GM12878 (cell line): Measurements from ENCODE around the gene PGM5. TPM values are rescaled to one million over a fixed set of nuclear protein-coding genes. Genes with fewer than 3 reads are reported as not detected.

Source experiments
- ATAC-seq: fragments of 200-7000 bp; cut with Tn5 transposase; 3 replicates; pipeline ENCODE4 v1.9.1; 2020; ENCODE audit warnings: mild to moderate bottlenecking, moderate library complexity
- BruUV-seq: library from RNA; stranded (reverse); fragments of 400-500 nt; replicated peaks from 2 replicates; lab custom pipeline; 2021; lab: Mats Ljungman, UMichigan
- CTCF ChIA-PET: fragments of 300-600 bp; sonication (Branson Sonifier 250); formaldehyde crosslinking; extraction: SDS; loops from one replicate; lab custom pipeline; 2021; ENCODE audit warnings: inconsistent platforms; lab: Yijun Ruan, JAX
- POLR2A ChIA-PET: fragments of 350-600 bp; formaldehyde crosslinking; extraction: SDS; loops from one replicate; lab custom pipeline; 2021; ENCODE audit warnings: inconsistent platforms; lab: Charles Lee
- RAD21 ChIA-PET: fragments of 300-600 bp; sonication (Branson Sonifier 250); formaldehyde crosslinking; loops from one replicate; lab custom pipeline; 2023; ENCODE audit warnings: antibody characterized with exemption; ENCODE audit not compliant: unreplicated experiment; lab: Charles Lee
- SMC1A ChIA-PET: fragments of 300-600 bp; sonication (Branson Sonifier 250); formaldehyde crosslinking; loops from one replicate; lab custom pipeline; 2023; ENCODE audit not compliant: unreplicated experiment, uncharacterized antibody; lab: Charles Lee
- DNase-seq: peaks from one replicate; pipeline ENCODE4 v3.0.0-alpha.2; 2011; ENCODE audit warnings: low read depth, low spot score
- FAIRE-seq: peaks from 3 replicates; lab custom pipeline; 2011; peaks lifted over from hg19 to GRCh38; lab: Jason Lieb, UNC
- H2AFZ ChIP-seq: 2 replicates; pipeline ENCODE4 v1.6.0; 2011; ENCODE audit warnings: low read depth, low read length, control low read depth; ENCODE audit not compliant: control insufficient read depth
- H3K27ac ChIP-seq: 2 replicates; pipeline ENCODE4 v1.5.1; 2011; ENCODE audit warnings: control low read depth; ENCODE audit not compliant: control insufficient read depth, insufficient read depth
- H3K27me3 ChIP-seq, 2 experiments: replicated peaks in 1 of 2; 2 replicates each; pipeline versions ENCODE4 v1.6.0 to v1.6.1; 2011; ENCODE audit warnings: low read length in 1 of 2; ENCODE audit not compliant: control insufficient read depth in 2 of 2, insufficient read depth in 2 of 2
- H3K36me3 ChIP-seq, 2 experiments: 2 replicates each; pipeline ENCODE4 v1.5.1; 2011; ENCODE audit warnings: low read length in 1 of 2; ENCODE audit not compliant: control insufficient read depth in 2 of 2, insufficient read depth in 2 of 2
- H3K4me1 ChIP-seq: 2 replicates; pipeline ENCODE4 v1.6.1; 2011; ENCODE audit warnings: mild to moderate bottlenecking, low read length, moderate library complexity, mixed read lengths; ENCODE audit not compliant: control insufficient read depth, insufficient read depth
- H3K4me2 ChIP-seq: 2 replicates; pipeline ENCODE4 v1.6.0; 2011; ENCODE audit warnings: control low read depth; ENCODE audit not compliant: control insufficient read depth, insufficient read depth
- H3K4me3 ChIP-seq: fragments of 200-600 bp; sonication (generic); 2 replicates; pipeline ENCODE4 v1.5.1; 2016
- H3K79me2 ChIP-seq: 2 replicates; pipeline ENCODE4 v1.6.0; 2011; ENCODE audit warnings: low read length; ENCODE audit not compliant: control insufficient read depth, insufficient read depth
- H3K9ac ChIP-seq: 2 replicates; pipeline ENCODE4 v1.8.0; 2011; ENCODE audit warnings: low read length, control low read depth, mixed read lengths; ENCODE audit not compliant: control insufficient read depth, insufficient read depth
- H3K9me3 ChIP-seq: replicated peaks from 3 replicates; pipeline ENCODE4 v1.5.1; 2011; ENCODE audit warnings: mild to moderate bottlenecking, low read length; ENCODE audit not compliant: control insufficient read depth, insufficient read depth
- H4K20me1 ChIP-seq: 2 replicates; pipeline ENCODE4 v1.6.0; 2011; ENCODE audit not compliant: control insufficient read depth, insufficient read depth
- ATF7 ChIP-seq: fragments of 450-650 bp; IDR thresholded peaks from 2 replicates; pipeline ENCODE4 v1.6.1; 2016; ENCODE audit warnings: low read depth, mild to moderate bottlenecking
- CEBPB ChIP-seq, 2 experiments: fragments of 150-350 bp in 1 of 2; IDR thresholded peaks; 2 replicates each; pipeline ENCODE4 v1.6.1; 2012 to 2014; ENCODE audit warnings: low read depth in 2 of 2, low read length in 2 of 2, borderline replicate concordance in 1 of 2, inconsistent platforms in 1 of 2
- CHD1 ChIP-seq: IDR thresholded peaks from 2 replicates; pipeline ENCODE4 v1.6.1; 2012; ENCODE audit warnings: low read depth, low read length, improper control_type of control experiment
- EGR1 ChIP-seq, 2 experiments: IDR thresholded peaks; 1 replicate in 1 of 2; 2 replicates in 1 of 2; pipeline ENCODE4 v1.6.1; 2011 to 2012; ENCODE audit warnings: low read depth in 2 of 2, low read length in 2 of 2, borderline replicate concordance in 1 of 2, mild to moderate bottlenecking in 1 of 2, moderate library complexity in 1 of 2
- GABPA ChIP-seq: IDR thresholded peaks from 2 replicates; pipeline ENCODE4 v1.6.1; 2014; ENCODE audit warnings: antibody characterized with exemption, low read depth, mild to moderate bottlenecking, inconsistent platforms
- IKZF1 ChIP-seq: fragments of 450-650 bp; conservative IDR thresholded peaks from 2 replicates; pipeline ENCODE4 v1.6.1; 2017; ENCODE audit warnings: antibody characterized with exemption, mild to moderate bottlenecking
- NRF1 ChIP-seq: conservative IDR thresholded peaks from 2 replicates; pipeline ENCODE4 v1.6.1; 2011; ENCODE audit warnings: mild to moderate bottlenecking, low read depth, low read length, improper control_type of control experiment
- PAX8 ChIP-seq: fragments of 450-650 bp; IDR thresholded peaks from 2 replicates; pipeline ENCODE4 v1.6.1; 2017; ENCODE audit warnings: mild to moderate bottlenecking, moderate library complexity
- POLR2A ChIP-seq: IDR thresholded peaks from 2 replicates; pipeline ENCODE4 v1.6.1; 2011; ENCODE audit warnings: low read depth, mild to moderate bottlenecking, low read length
- POLR2AphosphoS2 ChIP-seq: IDR thresholded peaks from 2 replicates; pipeline ENCODE4 v1.6.1; 2011; ENCODE audit warnings: low read depth, mild to moderate bottlenecking, low read length, improper control_type of control experiment, moderate library complexity
- POLR2AphosphoS5 ChIP-seq: IDR thresholded peaks from 2 replicates; pipeline ENCODE4 v1.6.1; 2011; ENCODE audit warnings: mild to moderate bottlenecking, low read length, inconsistent platforms
- REST ChIP-seq: IDR thresholded peaks from 2 replicates; pipeline ENCODE4 v1.6.1; 2012; ENCODE audit warnings: mild to moderate bottlenecking, low read depth, low read length
- SRF ChIP-seq, 2 experiments: IDR thresholded peaks; 2 replicates each; pipeline ENCODE4 v1.6.1; 2011; ENCODE audit warnings: low read depth in 2 of 2, low read length in 2 of 2, mild to moderate bottlenecking in 1 of 2, moderate library complexity in 1 of 2
- YBX1 ChIP-seq: fragments of 450-650 bp; IDR thresholded peaks from 2 replicates; pipeline ENCODE4 v1.6.1; 2016; ENCODE audit warnings: antibody characterized with exemption
- ZNF384 ChIP-seq: IDR thresholded peaks from 2 replicates; pipeline ENCODE4 v1.6.1; 2012; ENCODE audit warnings: low read depth, mild to moderate bottlenecking, low read length, improper control_type of control experiment, borderline replicate concordance
- WGBS: methylation state at CpG from one replicate; pipeline ENCODE4 v1.1.6; 2016; ENCODE audit warnings: low lambda C conversion rate; ENCODE audit not compliant: insufficient replicate concordance, insufficient coverage; ENCODE audit errors: missing lambda C conversion rate; 5-methylcytosine and 5-hydroxymethylcytosine counted together
- in situ Hi-C: fragments of 300-500 bp; cut with MboI; formaldehyde crosslinking; loops from 9 replicates; pipeline ENCODE4 v1.14.3; 2018; ENCODE audit warnings: mixed read lengths
- intact Hi-C: fragments of 100-400 bp; cut with micrococcal nuclease; formaldehyde crosslinking; loops from one replicate; pipeline ENCODE4 v1.14.2; 2022; ENCODE audit not compliant: unreplicated experiment
- polyA plus RNA-seq, 11 experiments: library from polyadenylated mRNA; depleted of rRNA in 4 of 11; unstranded in 6 of 11; stranded (reverse) in 5 of 11; fragments of >200 nt; fragmentation: Nextera tagmentation in 4 of 11; fragmentation: Illumina TruSeq in 1 of 11; extraction: Ambion mirVana in 4 of 11; extraction: Trizol in 1 of 11; gene quantifications; 1 replicate in 1 of 11; 2 replicates in 10 of 11; pipeline versions ENCODE4 v1.2.1 to v1.2.3, GENCODE V29; 2011 to 2016; ENCODE audit warnings: inconsistent platforms in 2 of 11, missing spikeins in 2 of 11, low read depth in 1 of 11
- total RNA-seq, 4 experiments: library from RNA; depleted of rRNA in 3 of 4; stranded (reverse); fragments of >200 nt in 3 of 4; fragmentation: Illumina TruSeq in 1 of 4; extraction: Trizol in 1 of 4; gene quantifications; 2 replicates each; pipeline versions ENCODE4 v1.2.1 to v1.2.3, GENCODE V29; 2013 to 2021
- TF ChIP-seq, protein P1 (sequence below): fragments of 450-650 bp; IDR thresholded peaks from 2 replicates; pipeline ENCODE4 v1.6.1; 2016; ENCODE audit warnings: mild to moderate bottlenecking
- TF ChIP-seq, protein P2 (sequence below): fragments of 450-650 bp; IDR thresholded peaks from 2 replicates; pipeline ENCODE4 v1.6.1; 2017; ENCODE audit warnings: mild to moderate bottlenecking

PGM5 gene
- total and polyA plus RNA-seq, 10 of the 15 experiments (the other 5 are each of a cell fraction or from before 2014, with no cell fraction given), result 0.28 to 0.73 TPM; not detected in 8

- TF ChIP-seq REST, result no peak
- no peak for TF ChIP-seq ATF7
- TF ChIP-seq, protein P1, sequence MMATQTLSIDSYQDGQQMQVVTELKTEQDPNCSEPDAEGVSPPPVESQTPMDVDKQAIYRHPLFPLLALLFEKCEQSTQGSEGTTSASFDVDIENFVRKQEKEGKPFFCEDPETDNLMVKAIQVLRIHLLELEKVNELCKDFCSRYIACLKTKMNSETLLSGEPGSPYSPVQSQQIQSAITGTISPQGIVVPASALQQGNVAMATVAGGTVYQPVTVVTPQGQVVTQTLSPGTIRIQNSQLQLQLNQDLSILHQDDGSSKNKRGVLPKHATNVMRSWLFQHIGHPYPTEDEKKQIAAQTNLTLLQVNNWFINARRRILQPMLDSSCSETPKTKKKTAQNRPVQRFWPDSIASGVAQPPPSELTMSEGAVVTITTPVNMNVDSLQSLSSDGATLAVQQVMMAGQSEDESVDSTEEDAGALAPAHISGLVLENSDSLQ, result no peak
- no peak for TF ChIP-seq IKZF1
- no peak for TF ChIP-seq ZNF384
- no peak for TF ChIP-seq SRF (IDR thresholded peaks at IDR 0.05; ENCODE audit: low read depth in 2 of 2, low read length in 2 of 2)
- no peak for TF ChIP-seq PAX8
These were observed 151.4 kb downstream of the PGM5 start (continued) for GRCh38 chr9:68507806-68508145.

- no peak overlapping the region for H2AFZ ChIP-seq
- in situ Hi-C loops (no loop called here), intact Hi-C loops (loop anchor here (5.0 kb wide), 1 partner anchor 59 kb away; no protein-coding TSS in a partner anchor)
- H3K27ac ChIP-seq, result no peak overlapping the region
- RAD21 ChIA-PET, result interaction anchor here (1.3 to 1.4 kb wide), 2 partner anchors 52 to 491 kb away, joined by 3 to 4 read pairs; no protein-coding TSS in a partner anchor
- H3K79me2 ChIP-seq, result no peaks in the 10 kb centered on the region
- no peak for DNase-seq
- SMC1A ChIA-PET, result interaction anchor here (1.2 kb wide), 1 partner anchor 166 kb away, joined by 4 read pairs; no protein-coding TSS in a partner anchor
- 41% methylated on average over 2 of the region's 2 CpGs for WGBS
- BruUV-seq, result no TSS peak
- H3K4me3 ChIP-seq, result no peak overlapping the region
- H3K4me1 ChIP-seq, result peaks cover 3% of the 10 kb centered on the region; the same call in 1 of the 2 replicates
- no peak for FAIRE-seq
- no peaks in the 10 kb centered on the region; a peak in 1 of 4 replicates for H3K27me3 ChIP-seq
- POLR2A ChIA-PET, result no interaction called here
- CTCF ChIA-PET, result interaction anchor here (0.6 to 1.7 kb wide), 6 partner anchors 10 to 443 kb away, joined by 3 to 5 read pairs (median 4); no protein-coding TSS in a partner anchor
- H4K20me1 ChIP-seq, result no peaks in the 10 kb centered on the region
- no peaks in the 10 kb centered on the region for H3K36me3 ChIP-seq
- no peak overlapping the region for H3K4me2 ChIP-seq
- no peaks in the 10 kb centered on the region for H3K9me3 ChIP-seq
- no peak overlapping the region for H3K9ac ChIP-seq
- no peak for ATAC-seq
- no peak for TF ChIP-seq YBX1
- TF ChIP-seq CHD1, result no peak
- no peak for TF ChIP-seq CEBPB (IDR thresholded peaks at IDR 0.05; ENCODE audit: borderline replicate concordance in 1 of 2, low read depth in 2 of 2, low read length in 2 of 2)
- TF ChIP-seq, protein P2, sequence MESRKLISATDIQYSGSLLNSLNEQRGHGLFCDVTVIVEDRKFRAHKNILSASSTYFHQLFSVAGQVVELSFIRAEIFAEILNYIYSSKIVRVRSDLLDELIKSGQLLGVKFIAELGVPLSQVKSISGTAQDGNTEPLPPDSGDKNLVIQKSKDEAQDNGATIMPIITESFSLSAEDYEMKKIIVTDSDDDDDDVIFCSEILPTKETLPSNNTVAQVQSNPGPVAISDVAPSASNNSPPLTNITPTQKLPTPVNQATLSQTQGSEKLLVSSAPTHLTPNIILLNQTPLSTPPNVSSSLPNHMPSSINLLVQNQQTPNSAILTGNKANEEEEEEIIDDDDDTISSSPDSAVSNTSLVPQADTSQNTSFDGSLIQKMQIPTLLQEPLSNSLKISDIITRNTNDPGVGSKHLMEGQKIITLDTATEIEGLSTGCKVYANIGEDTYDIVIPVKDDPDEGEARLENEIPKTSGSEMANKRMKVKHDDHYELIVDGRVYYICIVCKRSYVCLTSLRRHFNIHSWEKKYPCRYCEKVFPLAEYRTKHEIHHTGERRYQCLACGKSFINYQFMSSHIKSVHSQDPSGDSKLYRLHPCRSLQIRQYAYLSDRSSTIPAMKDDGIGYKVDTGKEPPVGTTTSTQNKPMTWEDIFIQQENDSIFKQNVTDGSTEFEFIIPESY, result no peak
- no peak for TF ChIP-seq POLR2A
- no peak for TF ChIP-seq GABPA
- no peak for TF ChIP-seq NRF1
- TF ChIP-seq POLR2AphosphoS2, result no peak
- no peak for TF ChIP-seq EGR1 (IDR thresholded peaks at IDR 0.05; ENCODE audit: borderline replicate concordance in 1 of 2, low read depth in 2 of 2, low read length in 2 of 2)
- TF ChIP-seq POLR2AphosphoS5, result no peak
These were observed 152.1 kb downstream of the PGM5 start for GRCh38 chr9:68508547-68508946.
